Measurements from ENCODE around the gene ADAMTS18. TPM values are rescaled to one million over a fixed set of nuclear protein-coding genes. Genes with fewer than 3 reads are reported as not detected.

The ADAMTS18 gene
- polyA plus RNA-seq, 1 donor (not counting 4 experiments of a cell fraction or from before 2014, with no cell fraction given) = not detected

DNA sequence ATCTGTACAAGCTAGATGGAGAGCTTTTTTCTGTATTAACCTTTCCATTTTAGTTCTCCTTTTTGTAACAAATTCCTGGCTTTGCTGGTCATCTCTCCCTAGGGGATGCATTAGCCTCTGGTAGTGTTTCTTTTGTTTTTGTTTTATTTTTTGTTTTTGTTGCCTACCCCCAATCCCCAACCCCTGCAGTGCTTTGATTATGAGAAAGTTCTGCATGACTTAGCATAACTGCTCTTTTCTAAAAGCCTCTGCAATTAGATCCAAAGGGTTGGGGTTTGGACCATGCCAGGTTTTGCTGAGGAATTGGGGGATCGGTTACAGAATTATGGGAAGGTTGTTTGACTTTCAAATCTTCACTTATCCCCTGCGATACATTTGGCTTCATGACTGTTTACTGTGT, 98.2 kb downstream of the ADAMTS18 start:
- Histone ChIP-seq H2AFZ (ENCODE audit: control insufficient read depth, low read length) (no peak overlapping the region), H3K36me3 (ENCODE audit: control insufficient read depth in 2 of 2, extremely low read depth in 1 of 2, insufficient read depth in 2 of 2, low read length in 2 of 2) (no peaks in the 10 kb centered on the region), H4K20me1 (ENCODE audit: control insufficient read depth, extremely low read depth, insufficient read depth, low read length) (no peaks in the 10 kb centered on the region), H3K79me2 (ENCODE audit: control insufficient read depth, insufficient read depth, low read length) (no peaks in the 10 kb centered on the region), H3K27ac (ENCODE audit: control insufficient read depth, insufficient read depth, low read length) (no peak overlapping the region), H3K9ac (ENCODE audit: control insufficient read depth, extremely low read depth, insufficient read depth, low read length) (no peak overlapping the region), H3K9me3 (ENCODE audit: control insufficient read depth, low read depth, low read length) (no peaks in the 10 kb centered on the region), H3K4me2 (ENCODE audit: control insufficient read depth, extremely low read depth, insufficient read depth, low read depth, low read length) (no peak overlapping the region), H3K4me3 (ENCODE audit: control insufficient read depth in 2 of 3, extremely low read depth in 1 of 3, insufficient read depth in 2 of 3, low read depth in 1 of 3, low read length in 3 of 3) (no peak overlapping the region), H3K4me1 (ENCODE audit: control insufficient read depth, extremely low read depth, insufficient read depth, low read length) (no peaks in the 10 kb centered on the region), H3K9me1 (ENCODE audit: control insufficient read depth, extremely low read depth, insufficient read depth, low read length) (no peaks in the 10 kb centered on the region), H3K27me3 (ENCODE audit: control insufficient read depth, extremely low read depth, insufficient read depth, low read length) (no peaks in the 10 kb centered on the region)
- FAIRE-seq (no peak), DNase-seq (ENCODE audit: low read depth, low spot score) (no peak)
- TF ChIP-seq EZH2 (IDR thresholded peaks at IDR 0.05; ENCODE audit: low read length) = no peak
- TF ChIP-seq, protein P1, sequence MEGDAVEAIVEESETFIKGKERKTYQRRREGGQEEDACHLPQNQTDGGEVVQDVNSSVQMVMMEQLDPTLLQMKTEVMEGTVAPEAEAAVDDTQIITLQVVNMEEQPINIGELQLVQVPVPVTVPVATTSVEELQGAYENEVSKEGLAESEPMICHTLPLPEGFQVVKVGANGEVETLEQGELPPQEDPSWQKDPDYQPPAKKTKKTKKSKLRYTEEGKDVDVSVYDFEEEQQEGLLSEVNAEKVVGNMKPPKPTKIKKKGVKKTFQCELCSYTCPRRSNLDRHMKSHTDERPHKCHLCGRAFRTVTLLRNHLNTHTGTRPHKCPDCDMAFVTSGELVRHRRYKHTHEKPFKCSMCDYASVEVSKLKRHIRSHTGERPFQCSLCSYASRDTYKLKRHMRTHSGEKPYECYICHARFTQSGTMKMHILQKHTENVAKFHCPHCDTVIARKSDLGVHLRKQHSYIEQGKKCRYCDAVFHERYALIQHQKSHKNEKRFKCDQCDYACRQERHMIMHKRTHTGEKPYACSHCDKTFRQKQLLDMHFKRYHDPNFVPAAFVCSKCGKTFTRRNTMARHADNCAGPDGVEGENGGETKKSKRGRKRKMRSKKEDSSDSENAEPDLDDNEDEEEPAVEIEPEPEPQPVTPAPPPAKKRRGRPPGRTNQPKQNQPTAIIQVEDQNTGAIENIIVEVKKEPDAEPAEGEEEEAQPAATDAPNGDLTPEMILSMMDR (optimal IDR thresholded peaks at IDR 0.05 in 1 of 3, IDR thresholded peaks at IDR 0.05 in 1 of 3, conservative IDR thresholded peaks at IDR 0.05 in 1 of 3; ENCODE audit: extremely low read depth in 1 of 3, insufficient read depth in 2 of 3, low read length in 3 of 3) = no peak
- dilution Hi-C loops (cut with MboI; ENCODE audit: extremely low pct_ligation_motif_present, low sequenced_read_pairs) = no loop called here

DNA sequence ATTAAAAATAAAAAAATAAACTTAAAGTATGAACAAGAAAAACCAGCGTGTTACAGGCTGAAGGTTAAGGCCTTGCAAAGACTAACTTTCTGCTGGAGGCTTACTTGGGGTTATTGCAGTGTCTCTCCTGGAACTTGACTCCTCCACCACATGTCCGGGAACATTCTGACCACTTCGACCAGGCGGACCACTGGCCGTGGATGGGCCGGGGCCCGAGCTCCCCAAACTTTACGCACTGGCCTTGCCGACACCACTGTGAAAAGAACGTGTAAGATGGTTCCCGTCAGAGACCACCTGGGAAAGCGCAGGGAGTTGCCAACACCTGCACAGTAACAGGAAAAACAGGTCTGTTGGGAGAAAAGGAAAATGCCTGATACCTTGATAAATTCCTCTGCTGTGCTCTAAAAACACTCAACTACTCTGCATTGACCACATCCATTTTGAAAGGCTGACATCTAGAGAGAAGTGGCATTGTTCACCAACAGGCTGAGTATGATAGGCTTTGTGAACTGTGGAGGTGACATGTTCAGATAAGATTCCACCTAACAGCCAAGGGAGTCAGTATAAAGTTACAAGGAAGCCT, 99.1 kb downstream of the ADAMTS18 start:
- Histone ChIP-seq H3K36me3 (ENCODE audit: control insufficient read depth in 2 of 2, extremely low read depth in 1 of 2, insufficient read depth in 2 of 2, low read length in 2 of 2) (no peaks in the 10 kb centered on the region), H4K20me1 (ENCODE audit: control insufficient read depth, extremely low read depth, insufficient read depth, low read length) (no peaks in the 10 kb centered on the region), H3K9me1 (ENCODE audit: control insufficient read depth, extremely low read depth, insufficient read depth, low read length) (no peaks in the 10 kb centered on the region), H3K9ac (ENCODE audit: control insufficient read depth, extremely low read depth, insufficient read depth, low read length) (no peak overlapping the region), H3K79me2 (ENCODE audit: control insufficient read depth, insufficient read depth, low read length) (no peaks in the 10 kb centered on the region), H3K4me2 (ENCODE audit: control insufficient read depth, extremely low read depth, insufficient read depth, low read depth, low read length) (no peak overlapping the region), H3K4me1 (ENCODE audit: control insufficient read depth, extremely low read depth, insufficient read depth, low read length) (no peaks in the 10 kb centered on the region), H2AFZ (ENCODE audit: control insufficient read depth, low read length) (no peak overlapping the region), H3K27me3 (ENCODE audit: control insufficient read depth, extremely low read depth, insufficient read depth, low read length) (no peaks in the 10 kb centered on the region), H3K27ac (ENCODE audit: control insufficient read depth, insufficient read depth, low read length) (no peak overlapping the region), H3K4me3 (ENCODE audit: control insufficient read depth in 2 of 3, extremely low read depth in 1 of 3, insufficient read depth in 2 of 3, low read depth in 1 of 3, low read length in 3 of 3) (no peak overlapping the region), H3K9me3 (ENCODE audit: control insufficient read depth, low read depth, low read length) (no peaks in the 10 kb centered on the region)
- dilution Hi-C loops (cut with MboI; ENCODE audit: extremely low pct_ligation_motif_present, low sequenced_read_pairs) = no loop called here
- TF ChIP-seq, protein P1 (optimal IDR thresholded peaks at IDR 0.05 in 1 of 3, IDR thresholded peaks at IDR 0.05 in 1 of 3, conservative IDR thresholded peaks at IDR 0.05 in 1 of 3; ENCODE audit: extremely low read depth in 1 of 3, insufficient read depth in 2 of 3, low read length in 3 of 3) = no peak
- TF ChIP-seq EZH2 (IDR thresholded peaks at IDR 0.05; ENCODE audit: low read length) = no peak
- FAIRE-seq = no peak
- no peak for DNase-seq (ENCODE audit: low read depth, low spot score)
